SJCRH30 (cell line): ENCODE results near the gene GABRE. TPM values are rescaled to one million over a fixed set of nuclear protein-coding genes. Genes with fewer than 3 reads are reported as not detected.
"Not testable (repeated sequence)": the region's sequence is repeated elsewhere in the genome, so short reads cannot be mapped to it uniquely, and the experiment has no call there.

Source experiments
- DNase-seq, 2 experiments: peaks; one replicate each; pipeline ENCODE4 v3.0.0-alpha.2; 2015 to 2020
- H3K27ac ChIP-seq: fragments of 250-450 bp; sonication (Bioruptor Pico); 2 replicates; pipeline ENCODE4 v1.5.1; 2020; ENCODE audit warnings: mild to moderate bottlenecking, moderate library complexity
- H3K27me3 ChIP-seq: fragments of 250-450 bp; sonication (Bioruptor Pico); 2 replicates; pipeline ENCODE4 v1.5.1; 2020; ENCODE audit warnings: mild to moderate bottlenecking, moderate library complexity
- H3K36me3 ChIP-seq: fragments of 250-450 bp; sonication (Bioruptor Pico); 2 replicates; pipeline ENCODE4 v1.5.1; 2020; ENCODE audit warnings: mild to moderate bottlenecking, moderate library complexity
- H3K4me1 ChIP-seq: fragments of 250-450 bp; sonication (Bioruptor Pico); 2 replicates; pipeline ENCODE4 v1.5.1; 2020; ENCODE audit warnings: mild to moderate bottlenecking, moderate library complexity
- H3K4me3 ChIP-seq: fragments of 250-450 bp; sonication (Bioruptor Pico); 2 replicates; pipeline ENCODE4 v1.5.1; 2020; ENCODE audit warnings: mild to moderate bottlenecking, moderate library complexity
- H3K9me3 ChIP-seq: fragments of 250-450 bp; sonication (Bioruptor Pico); replicated peaks from 2 replicates; pipeline ENCODE4 v1.5.1; 2020; ENCODE audit warnings: mild to moderate bottlenecking, moderate library complexity
- total RNA-seq: library from RNA; depleted of rRNA; stranded (reverse); fragments of >200 nt; shearing (Covaris generic); gene quantifications from 2 replicates; pipeline ENCODE4 v1.2.3, GENCODE V29; 2014; rRNA removed

Gene GABRE
- total RNA-seq, 1 experiment from 2014 or later: 9.6 TPM

DNA sequence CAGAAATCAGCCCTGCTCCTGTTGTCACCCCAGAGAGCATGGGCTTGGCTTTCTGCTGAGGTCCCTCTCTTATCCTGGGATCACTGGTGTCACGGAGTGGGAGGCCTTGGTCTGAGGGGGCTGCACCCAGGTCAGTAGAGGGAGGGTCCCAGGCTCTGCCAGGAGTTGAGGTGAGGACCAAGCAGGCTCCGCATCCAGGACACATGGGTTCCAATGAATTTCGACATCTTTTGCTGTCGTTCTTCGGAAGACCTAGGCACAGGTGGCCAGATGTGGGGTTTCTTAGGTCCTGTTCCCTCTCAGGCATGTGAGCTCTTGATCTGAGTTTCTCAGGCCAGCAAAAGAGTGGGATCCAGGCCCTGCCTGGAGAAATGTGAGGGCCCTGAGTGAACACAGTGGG, 51.8 kb downstream of the GABRE start:
- Histone ChIP-seq H3K4me3 (no peak overlapping the region), H3K4me1 (no peaks in the 10 kb centered on the region), H3K27ac (no peak overlapping the region), H3K27me3 (no peaks in the 10 kb centered on the region), H3K9me3 (no peaks in the 10 kb centered on the region), H3K36me3 (no peaks in the 10 kb centered on the region)
- no peak for DNase-seq

- H3K36me3 ChIP-seq: no peaks in the 10 kb centered on the region
Observed at GRCh38 chrX:151921866-151922265, 52.6 kb downstream of the GABRE start.

DNA sequence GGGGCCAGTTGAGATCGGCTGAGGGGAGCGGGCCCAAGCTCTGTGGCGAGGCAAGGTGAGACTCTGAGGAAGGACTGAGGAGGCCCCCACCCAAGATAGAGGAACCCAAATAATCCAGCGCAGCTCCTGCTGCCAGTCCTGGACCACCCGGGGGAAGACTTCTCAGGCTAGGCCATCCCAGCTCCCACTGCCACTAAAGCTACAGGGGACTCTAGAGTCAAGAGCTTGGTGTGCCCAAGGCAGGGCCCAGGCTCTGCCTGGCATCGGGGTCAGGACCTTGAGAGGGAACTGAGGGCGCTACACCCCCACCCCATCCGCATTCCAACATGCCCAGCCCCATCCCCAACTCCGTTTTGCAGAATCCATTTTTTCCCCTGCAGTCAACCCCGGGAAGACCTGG, 53.2 kb downstream of the GABRE start:
- Histone ChIP-seq H3K27ac (no peak overlapping the region), H3K36me3 (no peaks in the 10 kb centered on the region), H3K4me1 (no peaks in the 10 kb centered on the region), H3K27me3 (no peaks in the 10 kb centered on the region), H3K4me3 (no peak overlapping the region), H3K9me3 (no peaks in the 10 kb centered on the region)
- DNase-seq: no peak

More at GRCh38 chrX:151921866-151922265, 52.6 kb downstream of the GABRE start:
- Histone ChIP-seq H3K27ac (no peak overlapping the region), H3K4me1 (no peaks in the 10 kb centered on the region), H3K27me3 (no peaks in the 10 kb centered on the region), H3K9me3 (no peaks in the 10 kb centered on the region), H3K4me3 (no peak overlapping the region)
- DNase-seq: no peak

DNA sequence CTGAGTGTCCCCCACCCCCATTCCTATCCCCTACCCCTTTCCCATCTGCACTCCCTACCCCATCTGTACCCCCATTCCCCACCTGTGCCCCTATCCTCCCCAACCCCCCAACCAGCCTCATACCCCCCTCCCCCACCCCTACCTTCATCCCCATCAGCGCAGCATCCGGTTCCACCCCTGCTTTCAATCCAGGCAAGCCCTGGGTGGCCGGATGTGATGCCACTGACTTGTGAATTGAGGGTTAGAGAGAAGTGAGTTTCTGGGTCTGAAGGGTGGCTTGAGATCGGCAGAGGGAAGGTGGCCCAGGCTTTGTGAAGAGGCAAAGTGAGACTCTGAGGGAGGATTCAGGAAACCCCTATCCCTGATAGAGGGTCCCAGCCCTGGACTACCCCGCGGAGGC, 53.9 kb downstream of the GABRE start:
- no peak overlapping the region for H3K4me3 ChIP-seq
- no peaks in the 10 kb centered on the region for H3K9me3 ChIP-seq
- no peaks in the 10 kb centered on the region for H3K36me3 ChIP-seq
- DNase-seq: no peak
- H3K27ac ChIP-seq: no peak overlapping the region
- no peaks in the 10 kb centered on the region for H3K27me3 ChIP-seq
- no peaks in the 10 kb centered on the region for H3K4me1 ChIP-seq

- DNase-seq: no peak
- no peaks in the 10 kb centered on the region for H3K36me3 ChIP-seq
- no peak overlapping the region for H3K27ac ChIP-seq
- no peaks in the 10 kb centered on the region for H3K4me1 ChIP-seq
- H3K27me3 ChIP-seq: no peaks in the 10 kb centered on the region
- H3K4me3 ChIP-seq: no peak overlapping the region
- H3K9me3 ChIP-seq: no peaks in the 10 kb centered on the region
Observed at GRCh38 chrX:151920101-151920500, 54.4 kb downstream of the GABRE start.

DNA sequence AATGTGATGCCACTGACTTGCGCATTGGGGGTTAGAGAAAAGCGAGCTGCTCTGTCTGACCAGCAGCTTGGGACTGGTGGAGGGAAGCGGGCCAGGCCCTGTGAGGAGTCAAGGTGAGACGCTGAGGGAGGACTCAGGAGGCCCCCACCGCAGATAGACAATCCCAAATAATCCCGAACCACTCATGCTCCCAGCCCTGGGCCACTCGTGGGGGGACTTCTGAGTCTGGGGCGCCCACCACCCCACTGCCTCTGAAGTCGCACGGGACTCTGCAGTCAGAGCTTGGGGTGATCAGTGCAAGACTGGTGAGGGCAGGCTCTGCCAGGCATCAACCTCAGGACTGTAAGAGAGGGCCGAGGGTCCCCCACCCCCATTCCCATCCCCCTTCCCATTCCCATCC, 54.9 kb downstream of the GABRE start:
- DNase-seq: no peak
- H3K27ac ChIP-seq: no peak overlapping the region
- no peaks in the 10 kb centered on the region for H3K9me3 ChIP-seq
- H3K36me3 ChIP-seq: no peaks in the 10 kb centered on the region
- no peaks in the 10 kb centered on the region for H3K27me3 ChIP-seq
- no peak overlapping the region for H3K4me3 ChIP-seq
- no peaks in the 10 kb centered on the region for H3K4me1 ChIP-seq

GRCh38 chrX:151918736-151919135, 55.7 kb downstream of the GABRE start:
- H3K27me3 ChIP-seq, H3K27ac ChIP-seq, H3K4me1 ChIP-seq, H3K9me3 ChIP-seq, DNase-seq, H3K36me3 ChIP-seq, H3K4me3 ChIP-seq: not testable (repeated sequence)

DNA sequence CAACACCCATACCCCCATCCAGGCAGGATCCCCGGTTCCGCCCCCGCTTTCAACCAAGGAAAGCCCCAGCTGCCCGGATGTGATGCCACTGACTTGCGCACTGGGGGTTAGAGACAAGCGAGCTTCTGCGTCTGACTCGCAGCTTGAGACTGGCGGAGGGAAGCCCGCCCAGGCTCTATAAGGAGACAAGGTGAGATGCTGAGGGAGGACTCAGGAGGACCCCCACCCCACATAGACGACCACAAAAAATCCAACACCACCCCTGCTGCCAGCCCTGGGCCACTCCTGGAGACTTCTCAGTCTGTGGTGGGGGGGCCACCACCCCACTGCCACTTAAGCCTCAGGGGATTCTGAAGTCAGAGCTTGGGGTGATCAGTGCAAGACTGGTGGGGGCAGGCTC, 61.7 kb downstream of the GABRE start, which contains the start of gene MAGEA4:
TSS of gene MAGEA4 (plus strand) at position 110 of the 400 bp plus-strand sequence. CDS start 10,776 bp downstream, outside the sequence.
- H3K27me3 ChIP-seq: no peaks in the 10 kb centered on the region
- no peaks in the 10 kb centered on the region for H3K4me1 ChIP-seq
- no peaks in the 10 kb centered on the region for H3K9me3 ChIP-seq
- no peaks in the 10 kb centered on the region for H3K36me3 ChIP-seq
- no peak within 1 kb of the TSS for H3K27ac ChIP-seq
- DNase-seq: no peak
- H3K4me3 ChIP-seq: no peak within 1 kb of the TSS

DNA sequence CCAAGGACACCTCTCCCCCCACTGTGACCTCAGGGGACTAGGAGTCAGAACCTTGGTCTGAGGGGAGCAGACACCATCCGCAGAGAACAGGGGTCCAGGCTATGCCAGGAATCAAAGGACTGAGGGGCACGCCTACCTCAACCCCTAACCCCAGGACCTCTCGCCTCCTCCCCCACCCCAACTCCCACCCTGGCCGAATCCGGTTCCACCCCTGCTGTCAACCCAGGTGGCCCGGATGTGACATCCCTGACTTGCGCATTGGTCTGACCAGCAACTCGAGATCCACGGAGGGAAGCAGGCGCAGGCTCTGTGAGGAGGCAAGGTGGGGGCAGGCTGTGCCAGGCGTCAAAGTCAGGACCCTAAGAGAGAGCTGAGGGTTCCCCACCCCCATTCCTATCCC, 62.3 kb downstream of the GABRE start:
- Histone ChIP-seq H3K27ac (no peak overlapping the region), H3K4me3 (no peak overlapping the region), H3K27me3 (no peaks in the 10 kb centered on the region), H3K9me3 (no peaks in the 10 kb centered on the region), H3K36me3 (no peaks in the 10 kb centered on the region), H3K4me1 (no peaks in the 10 kb centered on the region)
- no peak for DNase-seq

- no peak for DNase-seq
- Histone ChIP-seq H3K27ac (no peak overlapping the region), H3K9me3 (no peaks in the 10 kb centered on the region), H3K4me3 (no peak overlapping the region), H3K27me3 (no peaks in the 10 kb centered on the region), H3K36me3 (no peaks in the 10 kb centered on the region), H3K4me1 (no peaks in the 10 kb centered on the region; the same call in 1 of the 2 replicates)
Observed at GRCh38 chrX:151904989-151905388, 69.5 kb downstream of the GABRE start.

Other genes starting within 250 kb of the GABRE start
- gene CNGA2, start 239.9 kb downstream of the GABRE start, total RNA-seq: not detected in 2 replicates
- not detected in 2 replicates for gene MAGEA4, start 61.8 kb downstream of the GABRE start, total RNA-seq
- not detected in 2 replicates for gene MAGEA10, start 163.9 kb upstream of the GABRE start, total RNA-seq